Loucy (cell line): ENCODE measurements around the gene ABLIM2.

Experiments used
- EZH2phosphoT487 ChIP-seq: fragments of 200-600 bp; IDR thresholded peaks from 2 replicates; pipeline ENCODE4 v1.6.1; 2018; ENCODE audit warnings: antibody characterized with exemption, mild to moderate bottlenecking, moderate library complexity, borderline replicate concordance
- TF ChIP-seq, protein P1 (sequence below): fragments of 200-600 bp; sonication (generic); conservative IDR thresholded peaks from 2 replicates; pipeline ENCODE4 v1.5.1; 2014; ENCODE audit warnings: mild to moderate bottlenecking, antibody characterized with exemption, low read length

DNA sequence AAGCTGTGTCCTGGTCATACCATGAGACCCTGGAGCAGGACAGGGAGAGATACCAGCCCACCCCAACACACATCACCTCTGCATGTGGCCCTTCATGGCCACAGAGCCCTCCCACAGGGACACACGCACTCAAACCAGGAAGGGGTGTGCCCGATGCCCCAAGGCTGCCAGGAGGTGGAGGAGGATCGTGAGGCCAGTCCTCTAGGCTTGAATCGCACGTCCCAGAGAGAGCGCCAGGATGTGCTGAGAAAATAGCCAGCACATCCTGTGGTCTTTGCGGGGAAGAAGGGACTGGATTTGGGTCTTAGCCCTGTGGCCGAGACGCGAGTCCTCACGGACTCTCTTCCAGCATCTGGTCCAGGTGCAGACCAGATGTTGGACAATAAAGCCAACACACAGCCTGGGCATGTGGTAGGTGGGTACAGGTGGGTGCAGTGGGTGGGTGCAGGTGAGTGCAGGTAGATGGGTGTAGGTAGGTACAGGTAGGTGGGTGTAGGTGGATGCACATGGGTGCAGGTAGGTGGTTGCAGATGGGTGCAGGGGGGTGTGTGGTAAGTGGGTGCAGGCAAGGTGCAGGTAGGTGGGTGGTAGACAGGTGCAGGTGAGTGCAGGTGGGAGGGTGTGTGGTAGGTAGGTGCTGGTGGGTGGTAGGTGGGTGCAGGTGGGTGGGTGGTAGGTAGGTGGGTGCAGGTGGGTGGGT lies 124.6 kb downstream of the ABLIM2 start:
- TF ChIP-seq, protein P1, sequence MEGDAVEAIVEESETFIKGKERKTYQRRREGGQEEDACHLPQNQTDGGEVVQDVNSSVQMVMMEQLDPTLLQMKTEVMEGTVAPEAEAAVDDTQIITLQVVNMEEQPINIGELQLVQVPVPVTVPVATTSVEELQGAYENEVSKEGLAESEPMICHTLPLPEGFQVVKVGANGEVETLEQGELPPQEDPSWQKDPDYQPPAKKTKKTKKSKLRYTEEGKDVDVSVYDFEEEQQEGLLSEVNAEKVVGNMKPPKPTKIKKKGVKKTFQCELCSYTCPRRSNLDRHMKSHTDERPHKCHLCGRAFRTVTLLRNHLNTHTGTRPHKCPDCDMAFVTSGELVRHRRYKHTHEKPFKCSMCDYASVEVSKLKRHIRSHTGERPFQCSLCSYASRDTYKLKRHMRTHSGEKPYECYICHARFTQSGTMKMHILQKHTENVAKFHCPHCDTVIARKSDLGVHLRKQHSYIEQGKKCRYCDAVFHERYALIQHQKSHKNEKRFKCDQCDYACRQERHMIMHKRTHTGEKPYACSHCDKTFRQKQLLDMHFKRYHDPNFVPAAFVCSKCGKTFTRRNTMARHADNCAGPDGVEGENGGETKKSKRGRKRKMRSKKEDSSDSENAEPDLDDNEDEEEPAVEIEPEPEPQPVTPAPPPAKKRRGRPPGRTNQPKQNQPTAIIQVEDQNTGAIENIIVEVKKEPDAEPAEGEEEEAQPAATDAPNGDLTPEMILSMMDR, result no peak
- no peak for TF ChIP-seq EZH2phosphoT487
